Transverse colon (tissue), 4 donors: ENCODE data around the gene PLXNA2. TPM values are rescaled to one million over a fixed set of nuclear protein-coding genes. Genes with fewer than 3 reads are reported as not detected.
A peak's percentile ranks its signal among the peaks of the same experiment; 100 is the strongest.

Source experiments
- DNase-seq: peaks from one replicate; pipeline ENCODE4 v3.0.0-alpha.2; 2019
- H3K27ac ChIP-seq, 4 donors: fragments of 200-600 bp; sonication (generic); 2 replicates each; pipeline ENCODE4 v1.5.1; 2016 to 2018; ENCODE audit warnings: inconsistent platforms in 4 of 4
- H3K27me3 ChIP-seq: fragments of 200-600 bp; sonication (generic); 2 replicates; pipeline ENCODE4 v1.5.1; 2017; ENCODE audit warnings: inconsistent platforms
- H3K36me3 ChIP-seq, 4 donors: fragments of 200-600 bp; sonication (generic); 2 replicates each; pipeline ENCODE4 v1.5.1; 2017 to 2019; ENCODE audit warnings: inconsistent platforms in 4 of 4
- H3K4me1 ChIP-seq, 4 donors: fragments of 200-600 bp; sonication (generic); 2 replicates each; pipeline ENCODE4 v1.5.1; 2017 to 2020; ENCODE audit warnings: inconsistent platforms in 4 of 4
- H3K4me3 ChIP-seq, 4 donors: fragments of 200-600 bp; sonication (generic); 1 replicate in 1 of 4; 2 replicates in 3 of 4; pipeline versions ENCODE4 v1.5.1 to v1.6.1; 2017 to 2019; ENCODE audit warnings: inconsistent platforms in 4 of 4
- H3K9me3 ChIP-seq, 2 donors: fragments of 200-600 bp; sonication (generic); 2 replicates each; pipeline ENCODE4 v1.5.1; 2017 to 2019; ENCODE audit warnings: inconsistent platforms in 2 of 2
- EP300 ChIP-seq: sonication (generic); formaldehyde crosslinking; IDR thresholded peaks from one replicate; pipeline ENCODE4 v1.6.1; 2017; ENCODE audit warnings: antibody characterized with exemption, low read depth
- POLR2A ChIP-seq: fragments of 450-650 bp; IDR thresholded peaks from one replicate; pipeline ENCODE4 v1.6.1; 2016; ENCODE audit warnings: antibody characterized with exemption, mild to moderate bottlenecking, moderate library complexity
- POLR2AphosphoS5 ChIP-seq, 3 donors: sonication (generic); formaldehyde crosslinking; IDR thresholded peaks; one replicate each; pipeline ENCODE4 v1.6.1; 2016; ENCODE audit warnings: antibody characterized with exemption in 3 of 3
- WGBS, 2 donors: methylation state at CpG; one replicate each; pipeline ENCODE4 v1.1.5; 2018; ENCODE audit warnings: low coverage in 1 of 2; 5-methylcytosine and 5-hydroxymethylcytosine counted together
- in situ Hi-C, 4 donors: fragments of 200-750 bp; cut with MboI; loops; one replicate each; pipeline versions ENCODE4 v1.15.0 to v1.15.1; 2017; ENCODE audit warnings: low sequenced_read_pairs in 3 of 4, low pct_ligation_motif_present in 1 of 4, low pct_unique_long_range_greater_than_20kb in 1 of 4
- intact Hi-C: fragments of 100-400 bp; cut with DNase I; formaldehyde crosslinking; loops from one replicate; pipeline ENCODE4 v1.15.1; 2023; ENCODE audit warnings: low total_unique reads
- total RNA-seq, 4 donors: library from RNA; depleted of rRNA; stranded (reverse); fragments of >200 nt; gene quantifications; one replicate each; pipeline ENCODE4 v1.1.0, GENCODE V29; 2016
- TF ChIP-seq, protein P1 (sequence below), 5 experiments: fragments of 200-600 bp in 3 of 5; fragments of 450-650 bp in 2 of 5; sonication (generic) in 3 of 5; IDR thresholded peaks; 1 replicate in 2 of 5; 2 replicates in 3 of 5; pipeline ENCODE4 v1.5.1; 2016 to 2017; ENCODE audit warnings: antibody characterized with exemption in 5 of 5, inconsistent platforms in 3 of 5, mild to moderate bottlenecking in 2 of 5, moderate library complexity in 1 of 5

Gene PLXNA2
- 100 to 1,000 TPM in 1 of 4 donors, 10 to 100 TPM in 3; 77.4 to 140 (median 85.5) TPM for total RNA-seq

DNA sequence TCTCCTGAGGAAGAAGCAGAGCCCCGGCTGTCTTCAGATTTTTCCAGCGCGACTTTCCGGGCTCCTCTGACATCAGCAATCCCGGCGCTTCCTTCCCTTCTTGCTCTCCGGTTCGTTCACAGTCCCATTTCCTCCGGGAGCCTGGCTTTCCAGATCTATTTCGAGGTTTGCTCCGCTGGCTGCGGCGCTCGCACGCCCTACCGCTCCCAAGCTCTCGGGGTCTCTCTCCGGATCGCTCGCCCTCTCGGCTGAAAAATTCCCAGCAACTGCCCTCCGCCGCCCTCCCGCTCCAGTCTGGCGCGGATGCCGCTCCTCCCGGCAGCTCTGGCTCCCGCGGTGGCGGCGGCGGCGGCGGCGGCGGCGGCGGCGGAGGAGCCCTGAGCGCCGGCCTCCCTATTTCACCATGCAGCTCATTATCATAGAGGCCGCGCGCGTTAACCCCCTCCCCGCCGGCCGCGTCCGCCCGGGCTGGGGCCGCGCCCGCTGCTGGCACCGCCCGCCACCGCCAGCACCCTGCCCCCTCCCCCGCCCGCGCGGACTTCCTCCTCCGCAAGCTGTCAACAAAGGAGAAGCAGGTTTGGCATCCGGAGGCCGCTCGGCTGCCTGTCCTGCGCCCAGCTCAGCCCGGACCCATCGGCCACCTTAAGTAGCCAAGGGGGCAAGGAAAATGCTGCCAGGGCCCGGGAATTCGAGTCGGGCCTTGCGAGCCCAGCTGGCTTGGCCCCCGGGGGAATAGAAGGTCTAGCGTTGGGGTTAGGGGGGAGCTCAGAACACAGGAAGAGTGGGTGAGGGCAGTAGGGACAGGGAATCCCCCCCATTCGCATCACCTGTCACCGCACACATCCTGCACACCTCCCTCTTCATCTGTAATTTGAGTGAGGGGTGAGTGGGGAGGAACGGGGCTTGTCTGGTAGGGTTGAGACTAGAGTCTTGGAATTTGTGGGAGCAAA is at the start of gene PLXNA2:
Gene PLXNA2 (minus strand): TSS at position 418 of the 950 bp plus-strand sequence. CDS start 26,462 bp downstream, outside the sequence.
- H3K36me3 ChIP-seq, result no peaks in the 10 kb centered on the region
- peak; percentile 38 to 79 (median 73) for TF ChIP-seq POLR2AphosphoS5 (IDR thresholded peaks at IDR 0.05)
- peak; percentile 83 for TF ChIP-seq POLR2A
- TF ChIP-seq, protein P1, sequence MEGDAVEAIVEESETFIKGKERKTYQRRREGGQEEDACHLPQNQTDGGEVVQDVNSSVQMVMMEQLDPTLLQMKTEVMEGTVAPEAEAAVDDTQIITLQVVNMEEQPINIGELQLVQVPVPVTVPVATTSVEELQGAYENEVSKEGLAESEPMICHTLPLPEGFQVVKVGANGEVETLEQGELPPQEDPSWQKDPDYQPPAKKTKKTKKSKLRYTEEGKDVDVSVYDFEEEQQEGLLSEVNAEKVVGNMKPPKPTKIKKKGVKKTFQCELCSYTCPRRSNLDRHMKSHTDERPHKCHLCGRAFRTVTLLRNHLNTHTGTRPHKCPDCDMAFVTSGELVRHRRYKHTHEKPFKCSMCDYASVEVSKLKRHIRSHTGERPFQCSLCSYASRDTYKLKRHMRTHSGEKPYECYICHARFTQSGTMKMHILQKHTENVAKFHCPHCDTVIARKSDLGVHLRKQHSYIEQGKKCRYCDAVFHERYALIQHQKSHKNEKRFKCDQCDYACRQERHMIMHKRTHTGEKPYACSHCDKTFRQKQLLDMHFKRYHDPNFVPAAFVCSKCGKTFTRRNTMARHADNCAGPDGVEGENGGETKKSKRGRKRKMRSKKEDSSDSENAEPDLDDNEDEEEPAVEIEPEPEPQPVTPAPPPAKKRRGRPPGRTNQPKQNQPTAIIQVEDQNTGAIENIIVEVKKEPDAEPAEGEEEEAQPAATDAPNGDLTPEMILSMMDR (IDR thresholded peaks at IDR 0.05), result no peak
- in situ Hi-C loops (loop anchor here in 2 of 4 donors (10.0 to 25.0 kb wide), 3 partner anchors 107 to 219 kb away; no protein-coding TSS in a partner anchor), intact Hi-C loops (loop anchor here (5.0 kb wide), 1 partner anchor 112 kb away; no protein-coding TSS in a partner anchor)
- H3K27ac ChIP-seq, result peak within 1 kb of the TSS; percentile 91 to 92 (median 91)
- H3K4me3 ChIP-seq, result peak within 1 kb of the TSS; percentile 70 to 94 (median 92)
- H3K27me3 ChIP-seq, result no peaks in the 10 kb centered on the region
- 0 to 1% methylated on average over 1 to 69 of the region's 78 CpGs for WGBS, 2 donors
- H3K9me3 ChIP-seq, result no peaks in the 10 kb centered on the region
- H3K4me1 ChIP-seq, result peaks cover 3 to 46% (median 42%) of the 10 kb centered on the region in 4 donors
- DNase-seq, result peak; percentile 93

DNA sequence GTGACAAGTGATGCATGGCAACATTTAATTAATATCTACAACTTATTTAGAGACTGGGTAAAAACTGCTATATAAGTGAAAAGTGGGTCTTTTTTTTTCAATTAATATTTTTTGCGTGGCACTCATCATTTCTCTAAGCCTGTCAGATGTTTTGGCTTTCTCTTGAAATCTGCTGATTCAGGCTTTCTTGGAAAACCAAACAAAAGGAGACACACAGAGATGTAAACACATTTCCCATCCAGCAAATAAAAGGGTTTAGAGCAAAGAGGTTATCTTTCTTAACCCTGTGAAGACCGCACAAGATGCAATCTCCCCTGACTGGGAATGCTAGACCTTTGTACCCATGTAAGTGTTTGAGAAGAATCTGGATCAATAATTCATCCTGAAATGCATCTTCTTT is 48.7 kb upstream of the PLXNA2 start:
- no peak overlapping the region for H3K27ac ChIP-seq
- WGBS, 2 donors, result 71 to 72% methylated on average over 2 of the region's 2 CpGs
- DNase-seq, result no peak
- H3K9me3 ChIP-seq, result no peaks in the 10 kb centered on the region
- no peaks in the 10 kb centered on the region for H3K36me3 ChIP-seq
- in situ Hi-C loops (no loop called here), intact Hi-C loops (no loop called here)
- TF ChIP-seq, protein P1 (IDR thresholded peaks at IDR 0.05), result no peak
- TF ChIP-seq EP300, result no peak
- TF ChIP-seq POLR2AphosphoS5 (IDR thresholded peaks at IDR 0.05), result no peak
- TF ChIP-seq POLR2A, result no peak
- H3K27me3 ChIP-seq, result peaks cover 9% of the 10 kb centered on the region
- no peak overlapping the region for H3K4me3 ChIP-seq
- H3K4me1 ChIP-seq, result no peaks in the 10 kb centered on the region

DNA sequence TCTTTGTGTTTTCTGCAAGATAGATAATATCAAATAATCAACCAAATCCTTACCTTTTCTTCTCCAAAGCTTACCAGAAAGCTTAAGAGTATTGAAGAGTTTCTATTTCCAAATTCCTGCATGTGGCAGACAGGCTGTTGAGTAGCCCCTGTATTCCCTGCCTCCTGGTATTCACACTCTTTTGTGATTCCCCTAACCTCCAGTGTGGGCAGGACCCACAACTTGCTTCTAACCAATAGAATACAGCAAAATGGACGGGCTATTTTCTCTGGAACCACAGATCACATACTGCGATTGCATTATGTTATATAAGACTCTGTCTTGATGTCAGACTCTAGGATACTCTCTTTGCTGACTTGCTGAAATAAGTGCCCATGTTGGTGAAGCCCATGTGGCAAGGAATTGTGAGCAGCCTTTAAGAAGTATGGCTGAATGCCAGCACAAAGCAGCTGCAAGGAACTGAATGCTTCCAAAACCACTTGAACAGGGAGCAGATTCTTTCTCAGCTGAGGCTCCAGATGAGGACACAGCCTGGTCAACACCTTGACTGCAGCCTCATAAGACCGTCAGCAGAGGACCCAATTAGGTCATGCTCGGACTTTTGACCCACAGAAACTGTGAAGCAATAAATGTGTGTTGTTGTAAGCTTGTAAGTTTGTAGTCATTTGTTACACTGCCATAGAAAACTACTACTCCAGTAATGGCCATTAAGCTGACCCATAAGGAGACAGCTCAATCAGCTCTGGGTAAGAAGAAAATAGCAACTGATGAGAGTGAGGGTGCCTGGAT is 47.9 kb upstream of the PLXNA2 start:
- intact Hi-C loops (no loop called here), in situ Hi-C loops (no loop called here)

More for the DNA sequence above, 47.9 kb upstream of the PLXNA2 start:
- Histone ChIP-seq H3K4me3 (no peak overlapping the region), H3K27me3 (peaks cover 9% of the 10 kb centered on the region), H3K9me3 (no peaks in the 10 kb centered on the region), H3K36me3 (no peaks in the 10 kb centered on the region), H3K4me1 (no peaks in the 10 kb centered on the region), H3K27ac (no peak overlapping the region)
- DNase-seq, result no peak
- 34 to 60% methylated on average over 2 to 4 of the region's 4 CpGs for WGBS, 2 donors
- TF ChIP-seq, protein P1 (IDR thresholded peaks at IDR 0.05), result no peak
- no peak for TF ChIP-seq POLR2A
- no peak for TF ChIP-seq EP300
- no peak for TF ChIP-seq POLR2AphosphoS5 (IDR thresholded peaks at IDR 0.05)
